ENCODE data around the gene POU2AF3.

Gene POU2AF3

GRCh38 chr11:111353776-111354600, 55.6 kb downstream of the POU2AF3 start:
- DNase-seq = no peak

- DNase-seq = no peak
These were observed 56.2 kb downstream of the POU2AF3 start for GRCh38 chr11:111354601-111354891.

- no peak for DNase-seq
These were observed 56.8 kb downstream of the POU2AF3 start for GRCh38 chr11:111355101-111355500.

GRCh38 chr11:111355956-111356659, 57.8 kb downstream of the POU2AF3 start:
- DNase-seq = no peak

- DNase-seq = no peak
These were observed 58.3 kb downstream of the POU2AF3 start for GRCh38 chr11:111356660-111357048.

GRCh38 chr11:111357150-111358037, 59.0 kb downstream of the POU2AF3 start:
- DNase-seq = no peak
